Fibroblast of skin of left biceps (primary cell): ENCODE results near the gene ZCCHC2.

Experiments used
- DNase-seq, 2 experiments: peaks; one replicate each; pipeline ENCODE4 v3.0.0-alpha.2; 2013; ENCODE audit warnings: low read depth in 2 of 2

ZCCHC2 gene

GRCh38 chr18:62510789-62511188 is 12.0 kb upstream of the ZCCHC2 start:
- DNase-seq, result no peak

DNA sequence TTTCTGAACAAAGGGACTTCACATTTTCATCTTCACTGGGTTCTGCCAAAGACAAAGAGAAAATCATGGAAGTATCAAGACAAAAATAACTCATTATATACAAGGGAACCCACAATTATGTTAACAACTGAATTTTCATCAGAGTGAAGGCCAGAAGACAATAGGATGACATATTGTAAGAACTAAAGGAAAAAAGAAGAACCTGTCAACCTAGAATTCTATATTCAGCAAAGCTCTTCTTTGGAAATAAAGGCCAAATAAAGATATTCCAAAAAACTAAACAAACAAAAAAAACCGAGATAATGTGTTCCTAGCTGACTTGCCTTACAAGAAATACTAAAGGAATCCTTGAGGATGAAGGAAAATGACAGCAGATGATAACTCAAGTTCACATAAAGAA is 10.3 kb upstream of the ZCCHC2 start:
- no peak for DNase-seq

- DNase-seq, result no peak
Observed at GRCh38 chr18:62512996-62513395, 9.8 kb upstream of the ZCCHC2 start.

DNA sequence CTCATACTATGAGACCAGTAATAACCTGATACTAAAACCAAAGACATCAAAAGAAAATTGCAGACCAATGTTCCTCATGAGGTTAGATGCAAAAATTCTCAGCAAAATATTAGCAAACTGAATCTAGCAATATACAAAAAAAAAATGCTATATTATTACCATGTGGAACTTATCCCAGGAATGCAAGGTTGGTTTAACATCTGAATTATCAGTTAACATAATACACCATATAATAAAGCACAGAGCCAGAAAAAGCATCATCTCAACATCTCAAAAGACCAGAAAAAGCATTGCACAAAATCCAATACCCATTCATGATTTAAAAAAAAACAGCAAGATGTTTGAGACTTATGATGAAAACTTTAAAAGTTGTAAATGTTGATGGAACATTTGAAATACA is 8.3 kb upstream of the ZCCHC2 start:
- no peak for DNase-seq

- no peak for DNase-seq
Observed at GRCh38 chr18:62516242-62516641, 6.6 kb upstream of the ZCCHC2 start.

- no peak for DNase-seq
Observed at GRCh38 chr18:62518460-62519375, 4.1 kb upstream of the ZCCHC2 start.

GRCh38 chr18:62519684-62520083 is 3.1 kb upstream of the ZCCHC2 start:
- DNase-seq, result no peak

DNA sequence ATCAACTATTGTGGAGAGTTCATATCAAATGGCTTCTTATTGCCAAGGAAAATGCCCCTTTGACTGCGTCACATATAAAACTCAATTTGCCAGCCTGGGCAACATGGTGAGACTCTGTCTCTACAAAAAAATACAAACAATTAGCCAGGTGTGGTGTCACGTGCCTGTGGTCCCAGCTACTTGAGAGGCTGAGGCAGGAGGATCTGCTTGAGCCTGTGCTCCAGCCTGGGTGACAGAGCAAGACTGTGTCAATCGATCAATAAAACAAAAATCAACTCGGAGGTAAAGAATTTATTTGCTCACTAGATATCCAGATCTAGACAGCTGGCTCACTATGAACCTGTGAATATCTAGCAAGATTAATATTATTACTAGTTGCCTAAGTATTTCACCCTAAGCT is 1.7 kb upstream of the ZCCHC2 start:
- DNase-seq, result no peak

DNA sequence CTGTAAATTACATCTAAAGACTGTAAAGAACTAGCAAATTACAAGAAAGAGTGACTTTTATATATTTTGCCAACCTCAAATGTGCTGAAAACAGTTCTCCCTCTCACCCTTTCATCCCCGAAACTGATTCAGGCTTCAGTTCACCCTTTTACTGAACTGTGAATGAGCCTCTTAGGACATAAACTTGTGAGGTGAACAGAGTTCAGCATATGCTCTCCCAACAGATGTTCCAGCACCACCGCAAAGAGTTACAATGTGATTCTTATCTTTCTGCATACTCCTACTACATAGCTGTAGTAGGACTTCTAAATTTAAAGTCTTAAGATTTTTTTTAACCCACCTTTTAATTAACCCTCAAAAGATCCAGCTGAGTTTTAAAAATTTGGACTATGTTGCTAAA is 1.2 kb upstream of the ZCCHC2 start:
- DNase-seq, result no peak

GRCh38 chr18:62522178-62522503 is 684 bp upstream of the ZCCHC2 start:
- DNase-seq, result no peak

DNA sequence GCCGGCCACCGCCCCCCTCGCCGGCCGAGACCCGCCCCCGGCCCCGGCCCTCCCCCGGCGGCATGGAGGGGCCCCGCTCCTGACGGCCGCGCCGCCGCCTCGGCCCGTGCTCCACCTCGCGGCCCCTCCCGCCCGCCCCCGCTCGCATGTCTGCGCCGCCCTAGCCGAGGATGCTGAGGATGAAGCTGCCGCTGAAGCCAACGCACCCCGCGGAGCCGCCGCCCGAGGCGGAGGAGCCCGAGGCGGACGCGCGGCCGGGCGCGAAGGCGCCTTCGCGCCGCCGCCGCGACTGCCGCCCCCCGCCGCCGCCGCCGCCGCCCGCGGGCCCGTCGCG is 397 bp downstream of the ZCCHC2 start:
- DNase-seq, result no peak

GRCh38 chr18:62523631-62524439 is 1.0 kb downstream of the ZCCHC2 start:
- no peak for DNase-seq

GRCh38 chr18:62524440-62525200 is 1.8 kb downstream of the ZCCHC2 start:
- DNase-seq, result no peak

GRCh38 chr18:62525608-62526007 is 2.8 kb downstream of the ZCCHC2 start:
- DNase-seq, result no peak

- no peak for DNase-seq
Observed at GRCh38 chr18:62526098-62527025, 3.5 kb downstream of the ZCCHC2 start.

DNA sequence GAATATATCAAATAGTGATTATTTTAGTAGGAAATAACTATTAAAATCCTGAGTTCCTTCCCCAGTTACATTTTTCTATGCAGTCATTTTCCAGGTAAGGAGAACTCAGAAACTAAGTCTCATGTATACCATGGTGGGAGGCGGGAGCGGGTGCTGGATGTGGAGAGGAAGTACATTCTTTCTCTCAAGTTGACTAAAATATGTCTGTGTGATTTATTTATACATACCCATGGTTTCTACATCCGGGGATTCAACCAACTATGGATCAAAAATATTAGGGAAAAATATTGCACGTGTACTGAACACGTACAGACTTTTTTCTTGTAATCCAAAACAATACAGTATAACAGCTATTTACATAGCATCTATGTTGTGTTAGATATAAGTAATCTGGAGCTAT is 6.8 kb downstream of the ZCCHC2 start:
- DNase-seq, result no peak

GRCh38 chr18:62531078-62531477 is 8.3 kb downstream of the ZCCHC2 start:
- no peak for DNase-seq

- no peak for DNase-seq
Observed at GRCh38 chr18:62531931-62532330, 9.1 kb downstream of the ZCCHC2 start.

DNA sequence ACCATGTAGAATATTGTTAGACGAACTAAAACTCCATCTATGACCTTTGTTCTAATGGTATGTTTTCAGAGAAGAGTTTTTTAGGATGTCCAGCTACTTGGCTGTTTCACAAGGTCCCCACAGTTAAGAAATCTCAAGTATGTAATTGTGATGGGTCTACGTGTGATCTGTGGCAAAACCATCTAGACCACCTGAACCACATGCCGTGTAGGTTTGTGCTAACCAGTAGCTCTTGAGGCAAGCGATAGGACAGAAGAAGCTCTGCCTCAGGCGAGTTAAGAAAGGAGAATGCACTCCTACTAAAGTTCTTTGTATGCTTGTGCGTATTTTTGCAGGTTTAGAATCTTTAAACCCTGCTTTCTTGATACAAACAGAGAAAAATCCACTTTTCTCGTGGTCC is 13.2 kb downstream of the ZCCHC2 start:
- no peak for DNase-seq

DNA sequence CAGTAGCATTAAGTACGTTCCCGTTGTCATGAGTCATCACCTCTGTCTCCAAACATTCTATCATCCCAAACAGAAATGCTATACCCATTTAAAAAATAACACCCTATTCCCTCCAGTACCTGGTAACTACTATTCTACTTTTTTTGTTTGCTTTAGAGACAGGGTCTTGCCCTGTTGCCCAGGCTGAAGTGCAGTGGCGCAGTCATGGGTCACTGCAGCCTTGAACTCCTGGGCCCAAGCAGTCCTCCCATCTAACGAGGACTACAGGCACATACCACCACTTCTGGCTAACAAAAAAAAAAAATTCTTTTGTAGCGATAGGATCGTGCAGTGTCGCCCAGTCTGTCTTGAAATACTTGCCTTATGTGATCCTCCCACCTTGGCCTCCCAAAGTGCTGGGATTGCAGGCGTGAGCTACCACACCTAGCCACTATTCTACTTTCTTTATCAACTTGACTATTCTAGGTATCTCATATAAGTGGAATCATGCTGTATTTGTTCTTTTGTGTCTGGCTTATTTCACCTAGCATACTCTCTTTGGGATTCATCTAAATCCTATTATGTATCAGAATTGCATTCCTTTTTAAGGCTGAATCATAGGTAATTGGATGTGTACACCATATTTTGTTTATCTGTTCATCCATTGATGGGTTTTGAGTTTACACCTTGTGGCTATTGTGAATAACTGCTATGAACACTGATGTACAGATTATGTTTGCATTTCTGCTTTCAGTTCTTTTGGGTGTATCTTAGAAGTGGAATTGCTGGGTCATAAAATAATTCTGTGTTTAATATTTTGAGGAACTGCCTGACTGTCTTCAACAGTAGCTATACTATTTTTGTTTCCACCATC is 14.4 kb downstream of the ZCCHC2 start:
- DNase-seq, result no peak
